Mucosa of gallbladder (tissue), 1 donor: ENCODE measurements around the gene PRPF38B. TPM values are rescaled to one million over a fixed set of nuclear protein-coding genes. Genes with fewer than 3 reads are reported as not detected.
"Not testable (repeated sequence)": the region's sequence is repeated elsewhere in the genome, so short reads cannot be mapped to it uniquely, and the experiment has no call there.

Experiments
- DNase-seq: peaks from one replicate; pipeline ENCODE4 v3.0.0-alpha.2; 2020; ENCODE audit warnings: low spot score
- total RNA-seq: library from RNA; stranded (reverse); gene quantifications from one replicate; pipeline ENCODE4 v1.2.1, GENCODE V29; 2021
- donor health status: DM: no; HTN: no; CAD: no.

PRPF38B gene
- total RNA-seq, 1 donor from 2014 or later: 35.3 TPM

- no peak for DNase-seq
Measured at GRCh38 chr1:108679586-108680213, 12.4 kb upstream of the PRPF38B start.

DNA sequence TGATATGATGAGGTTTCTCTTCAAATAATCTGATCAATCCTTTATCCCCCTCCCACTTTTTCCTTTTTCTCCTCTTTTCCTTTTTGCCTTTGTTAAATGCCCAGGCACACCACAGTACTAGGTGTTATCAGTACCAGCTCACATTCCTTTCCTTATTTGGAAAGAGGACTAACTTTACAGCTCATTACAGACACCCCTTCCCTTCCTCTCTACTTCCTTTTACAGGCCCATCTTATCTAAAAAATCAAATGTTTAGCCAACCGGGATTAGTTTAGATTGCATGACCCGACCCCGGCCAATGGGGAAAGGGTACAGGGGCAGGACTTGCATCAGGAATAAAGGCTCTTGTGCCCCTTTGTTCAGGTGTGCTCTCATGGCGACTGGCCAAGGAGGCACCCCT lies 10.4 kb upstream of the PRPF38B start:
- not testable (repeated sequence) for DNase-seq

GRCh38 chr1:108685529-108685928 lies 6.6 kb upstream of the PRPF38B start:
- DNase-seq: no peak

DNA sequence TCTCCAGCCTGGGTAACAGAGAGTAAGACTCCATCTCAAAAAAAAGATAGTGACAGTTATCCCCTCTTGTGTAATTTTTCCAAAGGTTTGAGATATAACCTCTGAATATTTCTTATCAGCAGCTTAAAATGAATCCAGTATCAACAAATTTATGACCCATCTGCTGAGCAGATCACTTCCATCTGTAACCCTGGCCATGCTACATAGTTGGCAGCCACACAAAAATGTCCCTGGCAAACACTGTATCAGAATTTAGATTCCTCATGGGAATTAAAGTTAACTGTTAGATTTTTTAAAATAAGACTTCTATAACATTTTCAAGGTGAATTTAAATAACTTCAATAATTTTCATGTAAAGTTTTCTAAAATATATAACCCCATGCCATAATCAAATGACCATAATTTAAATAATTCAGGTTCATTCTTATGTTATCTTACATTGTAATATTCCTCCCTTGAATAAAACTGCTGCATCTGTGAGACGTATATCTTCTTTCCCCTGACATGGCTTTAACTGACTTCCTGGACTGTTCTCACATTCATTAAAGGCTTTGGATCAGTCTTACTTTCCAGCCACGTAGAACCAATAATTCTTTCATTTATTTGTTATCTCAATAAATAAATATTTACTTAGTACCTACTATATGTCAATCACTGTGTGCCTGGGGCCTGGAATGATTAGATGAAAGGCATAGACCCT lies 5.3 kb upstream of the PRPF38B start:
- no peak for DNase-seq

GRCh38 chr1:108691128-108691941 lies 775 bp upstream of the PRPF38B start:
- no peak for DNase-seq

DNA sequence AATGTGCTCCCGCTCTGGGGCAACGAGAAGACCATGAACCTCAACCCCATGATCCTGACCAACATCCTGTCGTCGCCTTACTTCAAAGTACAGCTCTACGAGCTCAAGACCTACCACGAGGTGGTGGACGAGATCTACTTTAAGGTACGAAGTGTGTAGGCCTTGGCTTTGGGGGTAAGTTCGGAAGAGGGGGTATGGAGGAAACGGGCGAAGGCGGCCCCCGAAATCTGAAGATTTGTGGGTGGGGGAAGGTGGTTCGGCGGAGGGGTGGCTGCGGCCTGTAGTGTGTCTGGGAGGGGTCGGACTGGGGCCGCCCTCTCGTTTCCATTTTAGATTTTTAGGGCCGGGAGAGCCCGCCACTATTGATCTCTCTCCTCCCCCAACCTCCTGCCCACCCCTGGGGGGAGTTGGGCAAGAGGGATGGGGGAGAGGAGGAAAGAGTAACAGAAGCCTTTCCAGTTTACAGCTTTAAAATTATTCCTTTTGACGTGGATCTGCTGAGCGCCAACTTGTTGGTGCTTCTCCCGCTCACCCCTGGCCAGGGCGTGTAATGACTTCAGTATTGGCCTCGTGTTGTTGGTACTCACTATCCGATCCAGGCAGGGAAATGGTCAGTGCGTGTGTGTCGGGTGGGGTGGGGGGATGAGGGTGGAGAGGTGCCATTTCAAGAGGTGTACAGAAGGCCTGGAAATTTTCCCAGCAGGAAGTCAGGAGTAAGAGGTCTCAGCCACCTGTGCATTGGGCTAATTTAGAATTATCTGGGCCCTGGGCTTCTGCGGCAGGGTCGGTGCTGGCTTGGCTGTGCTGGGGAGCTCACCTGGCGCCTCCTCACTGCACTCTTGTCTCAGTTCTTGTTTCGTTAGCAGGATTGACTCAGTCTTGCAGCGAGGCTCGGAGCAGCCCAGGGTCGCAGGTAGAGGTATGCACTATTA lies 880 bp downstream of the PRPF38B start:
- peak; percentile 58 for DNase-seq

DNA sequence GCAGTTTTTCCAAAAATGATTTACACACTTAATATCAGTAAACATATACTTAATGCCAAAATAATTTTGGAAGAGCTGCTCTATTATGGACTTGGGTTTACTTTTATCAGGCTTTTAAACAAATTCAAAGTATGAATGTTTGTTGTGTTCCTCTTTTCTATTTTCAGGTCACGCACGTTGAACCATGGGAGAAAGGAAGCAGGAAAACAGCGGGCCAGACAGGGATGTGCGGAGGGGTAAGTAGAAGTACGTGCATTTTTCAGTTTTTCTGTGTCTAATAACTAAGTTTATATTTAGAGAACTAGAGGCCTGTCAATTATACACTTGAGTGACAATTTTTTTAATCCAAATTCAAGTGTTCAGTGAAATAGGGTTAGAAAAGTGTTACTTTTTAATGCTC lies 3.4 kb downstream of the PRPF38B start:
- DNase-seq: no peak

DNA sequence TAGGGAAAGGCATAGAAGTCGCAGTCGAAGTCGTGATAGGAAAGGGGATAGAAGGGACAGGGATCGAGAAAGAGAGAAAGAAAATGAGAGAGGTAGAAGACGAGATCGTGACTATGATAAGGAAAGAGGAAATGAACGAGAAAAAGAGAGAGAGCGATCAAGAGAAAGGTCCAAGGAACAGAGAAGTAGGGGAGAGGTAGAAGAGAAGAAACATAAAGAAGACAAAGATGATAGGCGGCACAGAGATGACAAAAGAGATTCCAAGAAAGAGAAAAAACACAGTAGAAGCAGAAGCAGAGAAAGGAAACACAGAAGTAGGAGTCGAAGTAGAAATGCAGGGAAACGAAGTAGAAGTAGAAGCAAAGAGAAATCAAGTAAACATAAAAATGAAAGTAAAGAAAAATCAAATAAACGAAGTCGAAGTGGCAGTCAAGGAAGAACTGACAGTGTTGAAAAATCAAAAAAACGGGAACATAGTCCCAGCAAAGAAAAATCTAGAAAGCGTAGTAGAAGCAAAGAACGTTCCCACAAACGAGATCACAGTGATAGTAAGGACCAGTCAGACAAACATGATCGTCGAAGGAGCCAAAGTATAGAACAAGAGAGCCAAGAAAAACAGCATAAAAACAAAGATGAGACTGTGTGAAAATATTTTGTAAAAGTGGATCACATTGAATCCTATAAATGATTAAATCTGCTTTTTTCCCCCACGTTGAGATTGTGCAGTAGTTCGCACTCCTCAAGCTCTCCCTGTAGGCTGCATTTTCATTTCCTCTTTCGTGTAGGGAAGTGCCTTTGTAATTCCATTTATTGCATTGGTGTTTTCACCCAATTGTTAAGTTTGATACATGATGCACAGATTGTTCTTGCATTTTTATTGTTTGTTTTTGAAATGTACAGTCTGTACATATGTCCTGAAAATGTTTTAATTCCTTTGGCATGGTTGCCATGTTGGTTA lies 7.5 kb downstream of the PRPF38B start:
- DNase-seq: no peak

DNA sequence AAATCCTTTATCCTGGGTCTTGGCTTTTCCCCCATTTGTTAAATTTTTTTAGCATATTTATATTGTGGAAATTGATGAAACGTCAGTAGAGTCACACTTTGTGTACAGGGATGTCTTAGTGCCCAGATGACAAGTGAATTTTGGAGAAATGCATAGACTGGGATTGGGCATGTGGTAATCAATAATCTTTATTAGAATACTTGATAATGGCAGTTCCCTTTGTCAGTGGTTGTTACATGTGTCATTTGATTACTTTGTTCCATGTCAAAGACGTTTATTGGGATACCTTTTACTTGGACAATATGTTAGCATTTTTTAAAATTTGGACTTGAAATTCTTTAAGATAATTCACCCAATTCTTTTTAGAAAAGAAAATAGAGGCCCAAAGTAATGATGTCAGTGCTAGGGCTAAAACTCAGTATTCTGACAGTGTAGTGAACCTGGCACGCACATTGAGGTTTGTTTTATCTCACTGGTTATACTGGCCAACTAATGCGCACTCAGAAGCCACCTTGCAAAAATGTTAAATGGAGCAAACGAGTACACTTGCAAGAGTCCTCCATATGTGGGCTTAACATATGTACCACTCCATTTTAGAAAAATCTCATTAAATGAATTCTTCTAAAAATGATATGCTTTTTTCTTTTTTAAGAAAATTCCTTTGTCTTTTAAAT lies 9.2 kb downstream of the PRPF38B start:
- no peak for DNase-seq

DNA sequence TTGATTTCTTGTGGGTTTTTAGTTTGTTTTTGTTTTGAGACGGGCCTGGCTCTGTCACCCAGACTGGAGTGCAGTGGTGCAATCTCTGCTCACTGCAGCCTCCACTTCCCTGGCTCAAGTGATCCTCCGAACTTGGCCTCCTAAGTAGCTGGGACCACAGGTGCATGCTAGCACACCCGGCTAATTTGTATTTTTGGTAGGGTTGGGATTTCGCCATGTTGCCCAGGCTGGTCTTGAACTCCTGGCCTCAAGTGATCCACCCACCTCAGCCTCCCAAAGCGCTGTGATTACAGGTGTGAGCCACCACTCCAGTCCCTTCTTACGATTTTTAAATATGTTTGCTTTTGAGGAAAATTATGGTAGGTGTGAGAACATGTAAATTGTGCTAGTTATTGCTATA lies 10.0 kb downstream of the PRPF38B start:
- DNase-seq: not testable (repeated sequence)

DNA sequence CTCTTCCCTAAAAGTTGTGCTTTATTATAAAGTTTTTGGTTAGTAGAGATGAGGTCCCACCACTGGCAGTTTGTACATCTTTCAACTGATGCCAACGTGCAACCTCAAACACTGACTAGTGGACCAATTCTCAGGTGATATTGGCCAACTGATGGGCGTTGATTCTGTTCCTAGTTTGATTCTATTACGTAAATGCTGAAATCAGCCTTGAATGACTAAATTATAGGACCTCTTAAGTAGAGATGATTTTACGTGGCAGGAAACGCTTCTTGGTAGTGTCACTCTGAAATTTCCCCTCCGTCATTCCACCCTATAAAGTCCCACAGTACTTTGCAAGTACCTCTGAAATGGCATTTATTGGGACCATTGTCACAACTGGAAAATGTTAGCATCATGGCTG lies 11.8 kb downstream of the PRPF38B start:
- DNase-seq: no peak

DNA sequence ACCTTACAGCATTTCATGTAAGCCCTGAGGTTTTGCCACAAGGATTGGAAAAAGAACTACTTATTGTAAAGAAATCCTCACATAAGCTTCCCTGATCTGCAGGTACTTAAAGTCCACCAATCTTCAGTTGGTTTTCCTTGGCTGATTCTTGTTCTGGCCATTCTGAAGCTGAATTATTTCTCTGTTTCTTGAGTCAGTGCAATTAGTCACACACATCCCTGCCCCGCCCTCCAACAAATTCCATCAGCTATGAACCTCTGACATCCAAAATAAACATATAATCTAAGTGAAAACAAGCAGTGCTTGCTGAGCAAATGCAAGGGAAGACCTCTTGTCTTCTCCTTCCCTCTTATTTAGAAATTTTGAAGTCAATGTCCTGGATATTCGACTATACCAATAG lies 12.4 kb downstream of the PRPF38B start:
- no peak for DNase-seq

- no peak for DNase-seq
Measured at GRCh38 chr1:108706643-108707042, 14.5 kb downstream of the PRPF38B start.

- no peak for DNase-seq
Measured at GRCh38 chr1:108708691-108709660, 16.9 kb downstream of the PRPF38B start.

DNA sequence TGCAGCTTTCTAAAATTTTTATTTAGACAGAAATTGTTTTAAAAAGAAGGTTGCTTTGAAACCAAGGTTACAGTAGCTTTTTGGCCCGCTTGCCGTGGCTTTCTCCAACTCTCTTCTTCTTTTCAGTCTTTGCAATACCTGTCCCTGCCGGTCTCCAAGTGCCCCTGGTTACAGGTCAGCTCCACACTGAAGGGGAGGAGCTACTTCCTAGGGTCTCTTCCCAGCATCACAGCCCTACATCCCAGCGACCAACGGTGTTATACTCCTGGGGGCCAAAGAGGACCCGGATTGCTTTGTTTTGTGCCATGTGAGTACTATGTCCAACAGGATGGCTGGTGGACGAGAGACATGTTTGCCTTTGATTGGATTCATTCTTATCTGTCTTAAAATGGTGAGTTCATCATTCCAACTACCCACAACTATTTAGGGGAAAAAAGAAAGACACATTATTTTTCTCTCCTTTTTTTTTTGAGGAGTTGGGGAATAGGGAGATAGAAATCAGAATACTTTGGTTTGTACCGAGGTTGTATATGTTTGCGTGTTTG lies 20.6 kb downstream of the PRPF38B start, which contains the start of gene FNDC7:
Gene FNDC7 (plus strand): TSS at position 303 of the 545 bp plus-strand sequence. CDS start 26 bp downstream, at position 329.
- DNase-seq: no peak

DNA sequence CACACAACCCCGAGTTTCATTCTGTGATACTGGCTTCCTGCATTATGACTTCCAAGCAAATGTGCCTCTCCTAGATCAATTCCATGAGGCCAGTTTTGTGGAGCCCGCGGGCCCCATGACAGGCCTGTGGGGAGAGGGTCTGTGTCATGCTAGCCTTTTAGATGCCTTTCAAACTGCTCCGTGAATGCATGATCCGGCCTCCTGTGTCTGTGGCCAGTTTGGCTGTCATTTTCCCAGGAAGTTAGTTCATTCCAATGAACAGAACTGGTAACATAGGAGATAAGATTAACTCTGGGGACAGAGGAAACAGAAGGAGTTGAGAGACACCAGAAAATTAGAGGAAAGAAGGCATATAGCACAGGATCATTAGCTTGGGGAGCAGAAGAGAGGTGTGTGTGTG lies 23.8 kb downstream of the PRPF38B start:
- DNase-seq: no peak

DNA sequence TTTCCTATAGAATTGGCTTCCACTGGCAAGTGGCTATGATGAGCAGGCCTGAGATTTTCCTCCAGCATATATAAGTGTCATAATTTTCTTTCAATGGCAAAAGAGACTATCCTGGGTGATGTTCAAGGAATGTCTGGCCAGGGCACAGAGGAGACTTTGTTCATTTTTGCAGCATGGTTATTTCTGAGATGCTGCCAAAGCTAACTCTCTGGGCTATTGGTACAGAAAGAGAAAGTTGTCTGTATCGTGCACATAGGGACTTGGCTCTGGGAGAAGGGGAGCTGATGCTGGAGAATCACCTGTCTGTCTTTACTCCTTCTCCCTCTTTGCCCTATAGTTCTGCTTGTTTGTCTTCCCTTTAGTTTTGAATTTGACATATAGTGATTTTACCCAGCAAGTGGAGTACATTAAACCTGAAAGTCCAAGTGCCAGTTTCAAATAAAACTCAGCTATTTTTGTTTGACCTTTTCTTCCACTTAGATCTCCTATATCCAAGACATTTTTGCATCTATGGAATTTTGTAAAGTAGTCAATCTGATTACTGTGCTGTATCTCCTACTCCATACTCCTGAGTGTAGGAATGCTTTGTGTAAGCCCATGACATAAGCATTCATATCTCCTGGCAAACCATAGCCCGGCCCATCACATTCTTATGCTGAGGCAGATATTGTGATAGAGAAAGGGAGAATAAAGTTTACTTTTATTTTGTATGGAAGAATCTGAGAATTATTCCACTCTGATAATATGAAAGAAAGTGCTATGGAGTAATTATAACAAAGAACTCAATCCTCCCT lies 24.5 kb downstream of the PRPF38B start:
- no peak for DNase-seq
